HG02571 (cell line): ENCODE results near the gene GPT2.
A peak's percentile ranks its signal among the peaks of the same experiment; 100 is the strongest.

Source experiments
- ATAC-seq: cut with Tn5 transposase; IDR thresholded peaks from one replicate; pipeline ENCODE4 v1.9.1; 2021; ENCODE audit warnings: mild to moderate bottlenecking, moderate library complexity; ENCODE audit not compliant: unreplicated experiment

GPT2 gene

GRCh38 chr16:46961373-46962353 is 77.5 kb downstream of the GPT2 start:
- ATAC-seq = no peak

GRCh38 chr16:46962629-46963028 is 78.5 kb downstream of the GPT2 start:
- no peak for ATAC-seq

GRCh38 chr16:46968063-46968435 is 83.9 kb downstream of the GPT2 start:
- no peak for ATAC-seq

GRCh38 chr16:46970089-46970488 is 85.9 kb downstream of the GPT2 start:
- ATAC-seq = no peak

- no peak for ATAC-seq
These were observed 87.1 kb downstream of the GPT2 start for GRCh38 chr16:46971271-46971670.

GRCh38 chr16:46972429-46973206 is 88.5 kb downstream of the GPT2 start:
- ATAC-seq = peak; percentile 58

- peak; percentile 77 for ATAC-seq
These were observed 89.2 kb downstream of the GPT2 start, which contains the start of gene DNAJA2 for GRCh38 chr16:46973207-46973995. DNAJA2 (minus strand) TSS chr16:46973674; CDS start chr16:46973572, 102 bp downstream.

GRCh38 chr16:46973996-46974324 is 89.8 kb downstream of the GPT2 start:
- no peak for ATAC-seq

GRCh38 chr16:46974352-46974751 is 90.2 kb downstream of the GPT2 start:
- no peak for ATAC-seq

GRCh38 chr16:46975165-46975564 is 91.0 kb downstream of the GPT2 start:
- ATAC-seq = no peak

GRCh38 chr16:46975908-46976470 is 91.8 kb downstream of the GPT2 start:
- no peak for ATAC-seq

GRCh38 chr16:46976550-46976949 is 92.4 kb downstream of the GPT2 start:
- ATAC-seq = no peak
